Type B pancreatic cell (in vitro differentiated cells): ENCODE results near the gene CCDC28B. TPM values are rescaled to one million over a fixed set of nuclear protein-coding genes. Genes with fewer than 3 reads are reported as not detected.

Source experiments
- DNase-seq: peaks from one replicate; pipeline ENCODE4 v3.0.0; 2021; ENCODE audit warnings: mixed read lengths; ENCODE audit not compliant: unreplicated experiment; ENCODE audit errors: extremely low spot score
- H3K27ac Mint-ChIP-seq: 2 replicates; pipeline ENCODE4 v1.8.0; 2021; ENCODE audit warnings: mild to moderate bottlenecking, mixed read lengths
- H3K27me3 Mint-ChIP-seq: 2 replicates; pipeline ENCODE4 v1.8.0; 2021; ENCODE audit warnings: mixed read lengths
- H3K36me3 Mint-ChIP-seq: 2 replicates; pipeline ENCODE4 v1.8.0; 2021; ENCODE audit warnings: mixed read lengths
- H3K4me1 Mint-ChIP-seq: one replicate; pipeline ENCODE4 v1.8.0; 2021; ENCODE audit warnings: mixed read lengths; ENCODE audit not compliant: unreplicated experiment
- H3K4me3 Mint-ChIP-seq: 2 replicates; pipeline ENCODE4 v1.8.0; 2021; ENCODE audit warnings: mild to moderate bottlenecking, mixed read lengths
- H3K9me3 Mint-ChIP-seq: 2 replicates; pipeline ENCODE4 v1.8.0; 2021; ENCODE audit warnings: mixed read lengths
- total RNA-seq: library from RNA; stranded (reverse); gene quantifications from 2 replicates; pipeline ENCODE4 v1.2.1, GENCODE V29; 2021; ENCODE audit warnings: low replicate concordance
- TF ChIP-seq, protein P1 (sequence below): fragments of 200-600 bp; sonication (generic); conservative IDR thresholded peaks from 2 replicates; pipeline ENCODE4 v1.5.0; 2021; ENCODE audit warnings: antibody characterized with exemption, mild to moderate bottlenecking

CCDC28B gene
- total RNA-seq, 1 donor from 2014 or later: 19.6 TPM

DNA sequence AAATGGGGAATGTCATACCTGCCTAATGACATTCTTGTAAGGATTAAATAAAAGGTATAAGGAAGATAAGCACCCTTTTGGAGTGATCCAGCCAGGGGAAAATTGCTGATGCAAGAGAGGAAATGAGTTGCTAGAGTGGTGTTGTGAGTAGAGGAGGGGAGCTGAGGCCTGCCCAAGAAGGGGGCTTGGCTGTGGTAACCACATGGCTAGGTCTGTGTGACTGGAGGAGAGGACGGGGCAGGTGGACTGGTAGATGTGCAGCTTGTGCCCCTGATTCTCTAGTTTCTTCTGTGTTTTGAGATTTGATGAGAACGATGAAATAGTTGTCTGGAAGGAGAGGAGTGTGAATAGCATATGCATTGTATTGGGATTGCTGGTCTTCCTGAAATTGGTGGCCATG, 14.3 kb upstream of the CCDC28B start:
- Mint-ChIP-seq H3K4me1 (peaks cover 24% of the 10 kb centered on the region), H3K4me3 (no peak overlapping the region), H3K36me3 (peaks cover 36% of the 10 kb centered on the region), H3K27me3 (no peaks in the 10 kb centered on the region), H3K9me3 (no peaks in the 10 kb centered on the region), H3K27ac (peak overlapping the region; percentile 1)
- TF ChIP-seq, protein P1, sequence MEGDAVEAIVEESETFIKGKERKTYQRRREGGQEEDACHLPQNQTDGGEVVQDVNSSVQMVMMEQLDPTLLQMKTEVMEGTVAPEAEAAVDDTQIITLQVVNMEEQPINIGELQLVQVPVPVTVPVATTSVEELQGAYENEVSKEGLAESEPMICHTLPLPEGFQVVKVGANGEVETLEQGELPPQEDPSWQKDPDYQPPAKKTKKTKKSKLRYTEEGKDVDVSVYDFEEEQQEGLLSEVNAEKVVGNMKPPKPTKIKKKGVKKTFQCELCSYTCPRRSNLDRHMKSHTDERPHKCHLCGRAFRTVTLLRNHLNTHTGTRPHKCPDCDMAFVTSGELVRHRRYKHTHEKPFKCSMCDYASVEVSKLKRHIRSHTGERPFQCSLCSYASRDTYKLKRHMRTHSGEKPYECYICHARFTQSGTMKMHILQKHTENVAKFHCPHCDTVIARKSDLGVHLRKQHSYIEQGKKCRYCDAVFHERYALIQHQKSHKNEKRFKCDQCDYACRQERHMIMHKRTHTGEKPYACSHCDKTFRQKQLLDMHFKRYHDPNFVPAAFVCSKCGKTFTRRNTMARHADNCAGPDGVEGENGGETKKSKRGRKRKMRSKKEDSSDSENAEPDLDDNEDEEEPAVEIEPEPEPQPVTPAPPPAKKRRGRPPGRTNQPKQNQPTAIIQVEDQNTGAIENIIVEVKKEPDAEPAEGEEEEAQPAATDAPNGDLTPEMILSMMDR: no peak
- DNase-seq: no peak

DNA sequence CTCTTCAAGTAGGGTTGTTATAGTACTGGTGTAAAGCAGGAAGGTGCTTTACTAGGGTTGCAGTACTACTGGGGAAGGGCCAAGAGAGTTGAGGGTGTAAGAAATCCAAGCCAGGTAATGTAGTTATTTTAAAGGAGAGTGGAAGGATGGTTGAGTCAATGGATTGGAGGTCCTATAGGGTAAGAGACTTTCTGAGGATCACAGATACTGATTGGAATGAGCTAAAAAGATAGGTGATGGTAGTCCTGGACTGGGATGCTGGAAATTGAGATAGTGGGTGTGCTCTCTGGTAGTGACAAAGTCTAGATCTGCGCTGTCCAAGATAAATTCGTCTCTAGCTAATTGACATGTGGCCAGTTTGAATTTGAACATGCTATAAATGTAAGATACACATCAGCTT, 13.9 kb upstream of the CCDC28B start:
- H3K4me1 Mint-ChIP-seq: peaks cover 20% of the 10 kb centered on the region
- TF ChIP-seq, protein P1: no peak
- DNase-seq: no peak
- H3K9me3 Mint-ChIP-seq: no peaks in the 10 kb centered on the region
- H3K4me3 Mint-ChIP-seq: no peak overlapping the region
- H3K27ac Mint-ChIP-seq: peak overlapping the region; percentile 1
- peaks cover 36% of the 10 kb centered on the region for H3K36me3 Mint-ChIP-seq
- no peaks in the 10 kb centered on the region for H3K27me3 Mint-ChIP-seq

DNA sequence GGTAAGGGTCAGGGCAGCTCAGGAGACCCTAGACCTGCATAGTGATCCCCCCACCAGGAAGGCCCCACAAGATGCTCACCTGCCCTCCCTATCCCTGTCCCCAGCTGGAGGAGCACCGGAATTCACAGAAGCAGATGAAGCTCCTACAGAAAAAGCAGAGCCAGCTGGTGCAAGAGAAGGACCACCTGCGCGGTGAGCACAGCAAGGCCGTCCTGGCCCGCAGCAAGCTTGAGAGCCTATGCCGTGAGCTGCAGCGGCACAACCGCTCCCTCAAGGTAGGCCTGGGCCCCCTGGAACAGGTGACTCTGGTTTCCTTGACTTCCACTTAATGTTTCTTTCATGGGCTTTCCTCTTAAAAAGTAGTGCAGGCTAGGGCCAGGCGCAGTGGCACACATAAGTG, 12.5 kb upstream of the CCDC28B start:
- no peaks in the 10 kb centered on the region for H3K27me3 Mint-ChIP-seq
- peaks cover 44% of the 10 kb centered on the region for H3K36me3 Mint-ChIP-seq
- peaks cover 18% of the 10 kb centered on the region for H3K4me1 Mint-ChIP-seq
- no peak for DNase-seq
- H3K9me3 Mint-ChIP-seq: no peaks in the 10 kb centered on the region
- TF ChIP-seq, protein P1: no peak
- H3K4me3 Mint-ChIP-seq: no peak overlapping the region
- no peak overlapping the region for H3K27ac Mint-ChIP-seq

DNA sequence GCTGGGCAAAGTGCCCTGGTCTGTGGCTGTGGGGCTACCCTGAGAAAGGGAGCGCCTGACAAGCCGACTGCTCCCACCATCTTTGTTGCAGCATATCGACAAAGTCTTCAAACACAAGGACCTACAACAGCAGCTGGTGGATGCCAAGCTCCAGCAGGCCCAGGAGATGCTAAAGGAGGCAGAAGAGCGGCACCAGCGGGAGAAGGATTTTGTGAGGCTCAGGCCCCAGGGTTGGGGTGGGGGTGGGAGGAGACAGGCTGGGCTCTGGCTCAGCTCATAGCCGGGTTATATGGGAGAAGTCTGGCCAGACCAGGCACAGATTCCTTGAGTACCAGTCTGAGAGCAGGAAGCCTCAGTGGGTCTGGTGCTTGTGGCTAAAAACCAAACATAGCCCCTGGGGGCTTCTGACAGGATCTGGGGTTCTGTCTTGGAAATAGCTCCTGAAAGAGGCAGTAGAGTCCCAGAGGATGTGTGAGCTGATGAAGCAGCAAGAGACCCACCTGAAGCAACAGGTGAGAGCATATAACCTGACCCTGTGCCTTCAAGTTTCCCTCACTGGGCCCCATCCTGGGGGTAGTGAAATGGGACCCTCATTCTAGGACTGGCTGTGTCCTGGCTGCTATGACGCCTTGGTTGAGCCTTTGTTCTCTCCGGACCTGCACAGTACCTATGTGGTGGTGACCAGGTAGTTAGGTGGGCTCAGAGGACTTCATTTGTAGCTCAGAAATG, 8.0 kb upstream of the CCDC28B start:
- Mint-ChIP-seq H3K4me3 (no peak overlapping the region), H3K27me3 (no peaks in the 10 kb centered on the region), H3K27ac (no peak overlapping the region), H3K36me3 (peaks cover 31% of the 10 kb centered on the region), H3K9me3 (no peaks in the 10 kb centered on the region), H3K4me1 (peaks cover 2% of the 10 kb centered on the region)
- TF ChIP-seq, protein P1: no peak
- no peak for DNase-seq

DNA sequence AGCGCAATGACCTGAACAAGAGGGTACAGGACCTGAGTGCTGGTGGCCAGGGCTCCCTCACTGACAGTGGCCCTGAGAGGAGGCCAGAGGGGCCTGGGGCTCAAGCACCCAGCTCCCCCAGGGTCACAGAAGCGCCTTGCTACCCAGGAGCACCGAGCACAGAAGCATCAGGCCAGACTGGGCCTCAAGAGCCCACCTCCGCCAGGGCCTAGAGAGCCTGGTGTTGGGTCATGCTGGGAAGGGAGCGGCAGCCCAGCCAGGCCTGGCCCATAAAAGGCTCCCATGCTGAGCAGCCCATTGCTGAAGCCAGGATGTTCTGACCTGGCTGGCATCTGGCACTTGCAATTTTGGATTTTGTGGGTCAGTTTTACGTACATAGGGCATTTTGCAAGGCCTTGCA, 5.4 kb upstream of the CCDC28B start:
- H3K27me3 Mint-ChIP-seq: no peaks in the 10 kb centered on the region
- H3K36me3 Mint-ChIP-seq: peaks cover 29% of the 10 kb centered on the region
- H3K9me3 Mint-ChIP-seq: no peaks in the 10 kb centered on the region
- no peak overlapping the region for H3K4me3 Mint-ChIP-seq
- peaks cover 13% of the 10 kb centered on the region for H3K4me1 Mint-ChIP-seq
- TF ChIP-seq, protein P1: no peak
- H3K27ac Mint-ChIP-seq: no peak overlapping the region
- DNase-seq: no peak
